Body of pancreas (tissue), 4 donors: ENCODE measurements around the gene CDH4. TPM values are rescaled to one million over a fixed set of nuclear protein-coding genes. Genes with fewer than 3 reads are reported as not detected.

Experiments used
- ATAC-seq: fragments of 150-250 bp; one replicate; pipeline ENCODE4 v1.9.1; 2016
- DNase-seq, 4 donors: peaks; one replicate each; pipeline ENCODE4 v3.0.0-alpha.2; 2019
- H3K27ac ChIP-seq, 4 donors: fragments of 200-600 bp; sonication (generic); 1 replicate in 3 of 4; 2 replicates in 1 of 4; pipeline versions ENCODE4 v1.5.1 to v1.6.1; 2016 to 2019; ENCODE audit warnings: mild to moderate bottlenecking in 1 of 4, mixed read lengths in 1 of 4, moderate library complexity in 1 of 4
- H3K27me3 ChIP-seq, 2 donors: fragments of 200-600 bp; sonication (generic); one replicate each; pipeline ENCODE4 v1.6.0; 2016; ENCODE audit warnings: mild to moderate bottlenecking in 1 of 2
- H3K36me3 ChIP-seq, 2 donors: fragments of 200-600 bp; sonication (generic); replicated peaks in 1 of 2; 2 replicates each; pipeline ENCODE4 v1.5.1; 2016; ENCODE audit warnings: low read depth in 2 of 2; ENCODE audit not compliant: insufficient read depth in 1 of 2
- H3K4me1 ChIP-seq: fragments of 200-600 bp; sonication (generic); one replicate; pipeline ENCODE4 v1.6.0; 2016
- H3K4me3 ChIP-seq, 2 donors: fragments of 200-600 bp; sonication (generic); 1 replicate in 1 of 2; 2 replicates in 1 of 2; pipeline ENCODE4 v1.5.1; 2016 to 2019
- H3K9me3 ChIP-seq, 3 donors: fragments of 200-600 bp; sonication (generic); 1 replicate in 2 of 3; 2 replicates in 1 of 3; pipeline ENCODE4 v1.5.1; 2016
- CTCF ChIP-seq, 7 experiments: fragments of 450-650 bp in 4 of 7; fragments of 200-600 bp in 3 of 7; sonication (generic) in 3 of 7; IDR thresholded peaks; one replicate each; pipeline ENCODE4 v1.5.1; 2016 to 2019; ENCODE audit warnings: antibody characterized with exemption in 7 of 7
- POLR2A ChIP-seq, 3 donors: fragments of 450-650 bp; IDR thresholded peaks; one replicate each; pipeline ENCODE4 v1.6.1; 2016; ENCODE audit warnings: antibody characterized with exemption in 3 of 3, mild to moderate bottlenecking in 2 of 3
- WGBS, 2 donors: methylation state at CpG; one replicate each; pipeline ENCODE4 v1.1.5; 2017; 5-methylcytosine and 5-hydroxymethylcytosine counted together
- intact Hi-C: fragments of 100-400 bp; cut with DNase I; formaldehyde crosslinking; loops from one replicate; pipeline ENCODE4 v1.15.1; 2023
- total RNA-seq, 2 donors: library from RNA; depleted of rRNA; stranded (reverse); fragments of >200 nt; gene quantifications; one replicate each; pipeline ENCODE4 v1.1.0, GENCODE V29; 2016

Gene CDH4
- total RNA-seq, 2 donors from 2014 or later, result 0.33 to 0.52 TPM

- DNase-seq (no peak), ATAC-seq (no peak)
- H3K9me3 ChIP-seq, result peaks cover 0 to 15% (median 0%) of the 10 kb centered on the region in 3 donors
- H3K27ac ChIP-seq, result no peak overlapping the region
- 38 to 50% methylated on average over 4 of the region's 4 CpGs for WGBS, 2 donors
- no peaks in the 10 kb centered on the region for H3K27me3 ChIP-seq
- H3K36me3 ChIP-seq, result no peaks in the 10 kb centered on the region
- intact Hi-C loops, result no loop called here
- TF ChIP-seq POLR2A (IDR thresholded peaks at IDR 0.05), result no peak
- TF ChIP-seq CTCF (IDR thresholded peaks at IDR 0.05), result no peak
- H3K4me3 ChIP-seq, result no peak overlapping the region
- H3K4me1 ChIP-seq, result no peaks in the 10 kb centered on the region
Measured at GRCh38 chr20:61236713-61237112, 15.3 kb upstream of the CDH4 start.

GRCh38 chr20:61238813-61239212 is 13.2 kb upstream of the CDH4 start:
- H3K4me1 ChIP-seq, result no peaks in the 10 kb centered on the region
- H3K4me3 ChIP-seq, result no peak overlapping the region
- H3K36me3 ChIP-seq, result no peaks in the 10 kb centered on the region
- H3K9me3 ChIP-seq, result peaks cover 0 to 17% (median 0%) of the 10 kb centered on the region in 3 donors
- intact Hi-C loops, result no loop called here
- no peak for DNase-seq
- no peaks in the 10 kb centered on the region for H3K27me3 ChIP-seq
- no peak for ATAC-seq
- WGBS, 2 donors, result 22 to 41% methylated on average over 4 of the region's 4 CpGs
- TF ChIP-seq POLR2A (IDR thresholded peaks at IDR 0.05) (no peak), CTCF (IDR thresholded peaks at IDR 0.05) (no peak)
- H3K27ac ChIP-seq, result no peak overlapping the region

- H3K4me3 ChIP-seq, result no peak overlapping the region
- no peaks in the 10 kb centered on the region for H3K4me1 ChIP-seq
- TF ChIP-seq CTCF (IDR thresholded peaks at IDR 0.05) (no peak), POLR2A (IDR thresholded peaks at IDR 0.05) (no peak)
- peaks cover 0 to 17% (median 0%) of the 10 kb centered on the region in 3 donors for H3K9me3 ChIP-seq
- intact Hi-C loops, result no loop called here
- no peak overlapping the region for H3K27ac ChIP-seq
- DNase-seq (no peak), ATAC-seq (no peak)
- H3K27me3 ChIP-seq, result no peaks in the 10 kb centered on the region
- 42 to 50% methylated on average over 1 to 3 of the region's 3 CpGs for WGBS, 2 donors
- no peaks in the 10 kb centered on the region for H3K36me3 ChIP-seq
Measured at GRCh38 chr20:61240814-61241213, 11.2 kb upstream of the CDH4 start.

GRCh38 chr20:61244213-61244612 is 7.8 kb upstream of the CDH4 start:
- no peak for ATAC-seq
- Histone ChIP-seq H3K36me3 (no peaks in the 10 kb centered on the region), H3K27me3 (no peaks in the 10 kb centered on the region), H3K27ac (no peak overlapping the region), H3K4me1 (no peaks in the 10 kb centered on the region), H3K9me3 (peaks cover 0 to 17% (median 0%) of the 10 kb centered on the region in 3 donors), H3K4me3 (no peak overlapping the region)
- intact Hi-C loops, result no loop called here
- DNase-seq, result no peak
- WGBS, 2 donors, result 37 to 55% methylated on average over 5 to 8 of the region's 8 CpGs
- no peak for TF ChIP-seq CTCF (IDR thresholded peaks at IDR 0.05)

- no peak for DNase-seq
- TF ChIP-seq POLR2A (IDR thresholded peaks at IDR 0.05) (no peak), CTCF (IDR thresholded peaks at IDR 0.05) (no peak)
- no peaks in the 10 kb centered on the region for H3K36me3 ChIP-seq
- H3K27ac ChIP-seq, result no peak overlapping the region
- no peak overlapping the region for H3K4me3 ChIP-seq
- H3K9me3 ChIP-seq, result peaks cover 0 to 6% (median 0%) of the 10 kb centered on the region in 3 donors
- no peaks in the 10 kb centered on the region for H3K4me1 ChIP-seq
- no peaks in the 10 kb centered on the region for H3K27me3 ChIP-seq
- intact Hi-C loops, result no loop called here
- 31 to 35% methylated on average over 7 of the region's 7 CpGs for WGBS, 2 donors
- ATAC-seq, result no peak
Measured at GRCh38 chr20:61246269-61246668, 5.8 kb upstream of the CDH4 start.
